HG02798 (cell line): ENCODE data around the gene NLRX1.
A peak's percentile ranks its signal among the peaks of the same experiment; 100 is the strongest.
"Not testable (repeated sequence)": the region's sequence is repeated elsewhere in the genome, so short reads cannot be mapped to it uniquely, and the experiment has no call there.

ENCODE experiments used
- ATAC-seq: cut with Tn5 transposase; IDR thresholded peaks from one replicate; pipeline ENCODE4 v1.9.1; 2021; ENCODE audit warnings: mild to moderate bottlenecking; ENCODE audit not compliant: unreplicated experiment, poor library complexity

Gene NLRX1

GRCh38 chr11:119205574-119206510 is 37.3 kb downstream of the NLRX1 start, which contains the start of gene CBL:
Gene CBL (plus strand): TSS chr11:119206339. CDS start chr11:119206418, 79 bp downstream.
- ATAC-seq = peak; percentile 90

- peak; percentile 13 for ATAC-seq
These were observed 38.2 kb downstream of the NLRX1 start for GRCh38 chr11:119206511-119207414.

DNA sequence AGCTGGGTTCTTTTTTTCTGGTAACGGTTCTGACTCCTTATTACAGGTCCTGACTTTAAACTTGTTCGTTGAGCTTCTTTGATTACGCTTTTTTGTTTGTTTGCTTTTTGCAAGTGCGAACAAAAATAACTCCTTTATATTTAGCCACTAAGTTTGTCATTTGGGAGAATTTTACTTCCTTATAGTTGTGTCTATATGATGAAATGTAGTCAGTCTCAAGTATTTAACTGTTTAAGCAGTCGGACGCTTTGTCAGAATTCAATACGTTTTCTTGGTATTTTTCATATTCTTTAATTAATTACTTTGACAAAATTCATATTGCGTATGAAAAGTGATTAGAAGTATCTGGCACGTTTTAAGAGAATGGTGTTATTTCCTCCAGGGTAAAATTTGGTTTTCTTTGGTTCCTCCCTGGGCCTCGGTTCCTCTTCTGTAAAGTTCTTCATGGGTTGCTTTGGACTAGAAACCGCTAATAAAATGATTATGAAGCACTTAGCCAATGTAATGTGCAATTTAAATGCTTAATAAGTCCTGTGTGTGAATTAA is 39.0 kb downstream of the NLRX1 start:
- ATAC-seq = no peak

- ATAC-seq = no peak
These were observed 40.7 kb downstream of the NLRX1 start for GRCh38 chr11:119209186-119209585.

DNA sequence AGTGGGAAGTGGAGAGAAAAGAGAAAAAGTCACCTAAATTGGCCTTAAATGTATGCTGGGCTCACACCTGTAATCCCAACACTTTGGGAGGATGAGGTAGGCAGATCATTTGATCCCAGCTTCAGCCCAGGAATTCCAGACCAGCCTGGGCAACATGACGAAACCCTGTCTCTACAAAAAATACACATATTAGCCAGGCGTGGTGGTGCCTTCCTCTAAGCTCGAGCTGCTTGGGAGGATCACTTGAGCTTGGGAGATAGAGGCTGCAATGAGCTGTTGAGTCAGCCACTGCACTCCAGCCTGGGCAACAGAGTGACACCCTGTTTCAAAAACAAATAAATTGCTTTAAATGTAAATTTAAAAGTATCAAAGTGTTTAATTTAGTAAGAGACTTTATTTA is 41.5 kb downstream of the NLRX1 start:
- no peak for ATAC-seq

DNA sequence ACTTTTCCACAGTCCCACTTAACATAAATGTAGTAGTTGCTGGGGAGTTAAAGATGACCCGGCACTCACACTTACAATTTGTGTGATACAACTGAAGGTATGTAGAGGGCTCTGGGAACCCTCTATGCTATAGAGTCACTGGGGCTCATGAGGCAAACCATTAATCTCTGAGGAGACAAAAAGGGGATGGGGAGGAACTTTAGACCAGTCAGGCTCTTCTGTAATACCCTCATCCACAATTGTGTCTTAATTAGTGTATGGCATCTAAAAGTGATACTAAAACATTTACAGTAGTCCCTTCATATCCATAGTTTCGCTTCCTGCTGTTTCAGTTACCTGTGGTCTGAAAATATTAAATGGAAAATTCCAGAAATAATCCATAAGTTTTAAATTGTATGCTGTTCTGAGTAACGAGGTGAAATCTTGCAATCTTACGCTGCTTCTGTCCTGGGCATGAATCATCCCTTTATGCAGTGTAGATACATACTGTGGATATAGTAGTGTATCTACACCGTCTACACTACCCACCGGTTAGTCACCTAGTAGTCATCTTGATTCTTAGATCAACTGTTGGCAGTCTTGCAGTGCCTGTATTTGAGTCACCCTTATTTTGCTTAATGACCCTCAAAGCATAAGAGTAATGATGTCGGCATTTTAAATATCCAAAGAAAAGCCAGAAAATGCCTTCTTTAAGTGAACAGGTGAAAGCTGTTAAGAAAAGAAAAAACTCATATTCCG is 49.8 kb downstream of the NLRX1 start:
- ATAC-seq = no peak

DNA sequence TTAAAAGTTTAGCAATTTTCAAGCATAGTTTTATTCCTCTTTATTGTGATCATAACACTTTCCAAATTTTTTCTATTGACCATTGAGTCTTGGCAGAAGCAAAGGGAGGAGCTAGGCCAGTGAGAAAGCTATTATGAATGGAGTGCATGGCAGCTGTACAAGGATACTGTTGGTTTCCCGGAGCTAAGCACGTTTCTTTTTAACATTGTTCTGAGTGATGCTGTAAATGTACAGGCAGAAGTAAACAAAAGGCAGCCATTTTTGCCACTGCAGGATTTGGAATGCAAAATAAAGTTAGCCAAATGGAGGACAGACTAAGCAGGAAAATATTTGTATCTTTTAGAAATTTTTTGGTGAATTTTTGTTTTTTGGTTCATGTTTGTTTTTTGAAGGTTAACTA is 53.8 kb downstream of the NLRX1 start:
- no peak for ATAC-seq

DNA sequence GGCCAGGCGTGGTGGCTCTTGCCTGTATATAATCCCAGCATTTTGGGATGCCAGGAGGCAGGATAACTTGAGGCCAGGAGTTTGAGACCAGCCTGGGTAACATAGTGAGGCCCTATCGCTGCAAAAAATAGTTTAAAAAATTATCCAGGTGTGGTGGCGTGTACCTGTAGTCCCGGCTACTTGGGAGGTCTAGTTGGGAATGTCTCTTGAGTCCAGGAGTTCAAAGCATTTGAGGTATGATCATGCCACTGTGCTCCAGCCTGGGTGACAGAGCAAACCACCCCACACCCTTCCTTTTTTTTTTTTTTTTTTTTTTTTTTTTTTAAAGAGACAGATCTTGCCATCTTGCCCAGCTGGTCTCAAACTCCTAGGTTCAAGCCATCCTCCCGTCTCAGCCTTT is 54.4 kb downstream of the NLRX1 start:
- ATAC-seq = no peak

- no peak for ATAC-seq
These were observed 55.3 kb downstream of the NLRX1 start for GRCh38 chr11:119223856-119224255.

DNA sequence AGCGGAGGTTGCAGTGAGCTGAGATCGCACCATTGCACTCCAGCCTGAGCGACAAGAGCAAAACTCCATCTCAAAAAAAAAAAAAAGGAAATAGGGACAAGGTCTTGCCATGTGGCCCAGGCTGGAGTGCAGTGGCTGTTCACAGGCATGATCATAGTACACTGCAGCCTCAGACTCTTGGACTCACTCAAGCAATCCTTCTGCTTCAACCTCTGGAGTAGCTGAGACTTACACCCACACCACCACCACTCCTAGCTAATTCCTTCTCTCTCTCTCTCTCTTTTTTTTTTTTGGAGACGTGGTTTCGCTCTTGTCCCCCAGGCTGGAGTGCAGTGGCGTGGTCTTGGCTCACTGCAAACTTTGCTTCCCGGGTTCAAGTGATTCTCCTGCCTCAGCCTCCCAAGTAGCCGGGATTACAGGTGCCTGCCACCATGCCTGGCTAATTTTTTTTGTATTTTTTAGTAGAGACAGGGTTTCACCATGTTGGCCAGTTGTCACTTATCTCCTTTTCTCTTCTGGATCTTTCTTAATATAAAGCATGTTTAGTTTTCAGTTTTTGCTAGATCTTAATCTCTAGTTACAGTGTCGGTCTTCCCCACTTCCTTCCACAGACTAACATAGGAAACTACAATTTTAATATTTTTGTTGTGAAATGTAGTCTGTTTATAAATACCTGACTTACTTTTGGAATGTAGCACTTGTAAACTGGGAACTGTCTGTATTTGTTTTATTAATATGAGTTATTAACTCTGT is 60.2 kb downstream of the NLRX1 start:
- not testable (repeated sequence) for ATAC-seq

DNA sequence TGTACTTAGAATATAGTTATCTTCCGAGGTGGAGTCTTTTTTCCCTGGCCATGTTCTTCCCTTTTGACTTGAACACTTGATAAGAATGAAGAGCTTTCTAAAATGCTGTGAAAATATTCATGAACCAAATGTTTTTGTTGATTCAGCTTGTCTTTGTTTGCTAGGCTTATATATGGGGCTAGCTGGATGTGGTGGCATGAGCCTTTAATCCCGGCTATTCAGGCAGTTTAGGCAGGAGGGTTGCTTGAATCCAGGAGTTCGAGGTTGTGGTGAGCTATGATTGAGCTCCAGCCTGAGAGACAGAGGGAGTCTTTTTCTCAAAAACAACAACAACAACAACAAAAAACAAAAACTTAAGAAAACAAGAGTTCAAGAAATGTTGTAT is 60.8 kb downstream of the NLRX1 start:
- ATAC-seq = no peak

DNA sequence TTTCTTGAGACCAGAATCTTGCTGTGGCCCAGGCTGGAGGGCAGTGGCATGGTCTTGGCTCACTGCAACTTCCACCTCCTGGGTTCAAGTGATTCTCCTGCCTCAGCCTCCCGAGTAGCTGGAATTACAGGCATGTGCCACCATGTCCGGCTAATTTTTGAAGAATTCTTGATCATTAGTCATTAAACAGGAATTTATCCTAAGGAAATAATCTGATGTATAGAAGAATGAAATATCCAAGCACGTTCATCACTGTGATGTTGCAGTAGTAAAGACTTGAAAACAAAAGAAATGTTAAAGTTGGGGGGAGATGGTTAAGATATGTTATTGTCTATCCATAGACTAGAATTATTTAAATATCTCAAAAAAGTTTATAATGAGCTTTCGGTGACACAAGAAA is 61.2 kb downstream of the NLRX1 start:
- ATAC-seq = no peak
